C4-2B (cell line): ENCODE data around the gene OSBPL10.

Experiments
- CTCF ChIP-seq: fragments of 450-650 bp; conservative IDR thresholded peaks from 2 replicates; pipeline ENCODE4 v1.5.1; 2017; ENCODE audit warnings: mild to moderate bottlenecking
- ZFX ChIP-seq: fragments of 450-650 bp; IDR thresholded peaks from 2 replicates; pipeline ENCODE4 v1.6.1; 2017

GRCh38 chr3:31934018-31934417 lies 47.0 kb downstream of the OSBPL10 start:
- TF ChIP-seq CTCF, result no peak
- no peak for TF ChIP-seq ZFX
